SIG-M5 (cell line): ENCODE results near the gene IKBKG.
"Not testable (repeated sequence)": the region's sequence is repeated elsewhere in the genome, so short reads cannot be mapped to it uniquely, and the experiment has no call there.

ENCODE experiments used
- DNase-seq: peaks from one replicate; lab custom pipeline; 2025; lab: John Stamatoyannopoulos, UW

The IKBKG gene

DNA sequence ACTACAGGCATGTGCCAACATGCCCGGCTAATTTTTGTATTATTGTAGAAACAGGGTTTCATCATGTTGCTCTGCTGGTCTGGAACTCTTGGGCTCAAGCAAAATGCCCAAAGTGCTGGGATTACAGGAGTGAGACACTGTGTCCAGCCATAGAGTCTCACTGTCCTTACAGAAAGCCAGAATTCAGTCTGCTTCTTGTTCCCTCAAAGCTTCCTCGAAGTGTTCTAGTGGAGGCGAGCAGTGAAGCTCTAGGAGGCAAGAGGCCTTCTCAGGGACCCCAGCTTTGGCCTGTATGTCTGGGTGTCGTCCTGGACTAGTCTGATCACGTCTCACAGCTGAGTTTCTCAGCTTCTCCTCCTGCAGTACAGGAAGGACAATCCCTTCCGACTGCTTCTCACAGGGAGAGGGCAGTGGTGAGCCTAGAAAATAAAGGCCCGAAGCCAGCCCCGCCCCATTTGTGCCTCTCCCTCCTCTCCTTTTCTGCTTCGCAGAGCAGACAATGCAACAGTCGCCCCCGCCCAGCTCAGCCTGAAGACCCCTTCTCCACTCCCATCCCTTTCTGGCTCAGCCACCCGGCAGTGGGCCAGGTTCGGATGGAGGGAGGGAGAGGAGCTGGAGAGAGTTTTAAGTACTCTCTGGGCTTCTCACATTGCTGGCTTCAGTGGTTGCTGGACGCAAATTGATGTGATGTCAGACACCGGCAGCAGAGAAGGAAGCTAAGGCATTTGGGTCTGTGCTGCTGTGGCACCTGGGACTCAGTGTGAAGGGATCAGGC is 20.3 kb upstream of the IKBKG start:
- DNase-seq, result peak; percentile 2

GRCh38 chrX:154529206-154529612 is 18.2 kb upstream of the IKBKG start:
- DNase-seq, result no peak

DNA sequence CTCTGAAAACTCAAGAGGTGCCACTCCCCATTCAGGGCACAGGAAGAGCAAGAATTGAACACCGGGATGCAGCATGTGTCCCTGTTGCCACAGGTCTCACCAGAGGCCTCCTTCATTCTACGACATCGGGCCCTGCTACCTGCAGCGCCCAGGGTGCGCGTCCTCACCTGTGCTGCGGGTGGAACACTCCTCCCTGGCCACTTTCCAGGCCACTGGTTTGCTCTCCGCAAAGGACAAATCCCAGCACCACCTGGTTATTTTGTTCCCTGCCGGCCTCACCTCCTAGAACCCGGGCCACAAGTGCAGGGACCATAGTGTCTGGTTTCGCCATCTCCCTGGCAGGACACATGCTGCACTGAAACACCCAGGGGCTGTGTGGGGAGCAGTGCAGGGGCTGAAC is 17.1 kb upstream of the IKBKG start:
- DNase-seq, result no peak

GRCh38 chrX:154531626-154532025 is 15.8 kb upstream of the IKBKG start:
- DNase-seq, result no peak

- no peak for DNase-seq
These were observed 14.7 kb upstream of the IKBKG start for GRCh38 chrX:154532690-154533089.

DNA sequence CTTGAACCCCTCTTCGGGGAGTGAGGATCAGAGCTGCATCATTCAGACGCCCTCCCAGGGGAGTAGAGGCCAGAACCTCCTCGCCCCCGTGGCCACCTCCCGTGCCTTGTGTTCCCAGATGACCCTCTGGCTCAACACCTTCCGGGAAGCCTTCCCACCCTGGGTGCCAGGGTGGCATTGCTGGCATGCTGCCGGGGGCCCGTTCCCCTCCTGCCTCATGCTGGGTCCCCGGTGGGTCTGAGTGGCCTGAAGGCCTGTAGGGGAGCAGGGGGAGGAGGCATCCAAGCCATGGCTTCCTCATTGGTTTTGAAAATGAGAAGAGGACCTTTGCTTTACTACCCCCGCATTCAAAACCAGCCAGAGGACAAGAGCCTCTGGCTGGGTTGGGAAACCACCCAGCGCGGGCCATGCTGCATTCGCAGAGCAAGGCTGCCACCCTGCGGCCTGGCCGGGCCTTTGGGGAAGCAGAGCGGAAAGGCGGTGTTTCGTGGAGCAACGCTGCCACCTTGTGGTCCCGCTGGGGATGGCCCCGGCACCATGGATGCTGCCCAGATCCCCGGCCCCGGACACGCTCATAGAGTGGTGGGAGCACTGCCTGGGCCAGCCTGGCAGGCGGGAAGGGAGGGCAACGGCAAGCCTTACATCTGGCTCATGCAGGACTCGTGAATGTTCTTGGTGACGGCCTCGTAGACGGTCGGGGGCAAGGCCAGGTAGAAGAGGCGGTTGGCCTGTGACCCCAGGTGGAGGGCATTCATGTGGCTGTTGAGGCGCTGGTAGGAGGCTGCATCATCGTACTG is 12.7 kb upstream of the IKBKG start:
- DNase-seq, result peak; percentile 19

- no peak for DNase-seq
These were observed 11.5 kb upstream of the IKBKG start for GRCh38 chrX:154535892-154536291.

DNA sequence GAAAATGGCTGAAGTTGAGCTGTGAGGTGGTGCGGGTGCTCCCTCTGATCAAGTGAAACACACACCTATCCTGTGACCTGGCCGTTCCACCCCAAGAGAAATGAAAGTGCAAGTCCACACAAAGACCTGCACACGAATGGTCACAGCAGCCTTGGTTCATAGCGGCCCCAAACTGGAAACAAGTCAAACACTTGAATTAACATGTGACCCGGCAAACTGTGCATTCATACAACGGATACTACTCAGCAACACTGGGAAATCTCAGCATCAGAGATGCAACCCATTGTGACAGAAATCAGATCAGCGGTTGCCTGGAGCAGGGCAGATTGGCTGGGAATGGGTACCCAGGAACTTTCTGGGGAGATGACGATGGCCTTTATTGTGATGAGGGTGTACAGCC is 8.3 kb upstream of the IKBKG start:
- no peak for DNase-seq

DNA sequence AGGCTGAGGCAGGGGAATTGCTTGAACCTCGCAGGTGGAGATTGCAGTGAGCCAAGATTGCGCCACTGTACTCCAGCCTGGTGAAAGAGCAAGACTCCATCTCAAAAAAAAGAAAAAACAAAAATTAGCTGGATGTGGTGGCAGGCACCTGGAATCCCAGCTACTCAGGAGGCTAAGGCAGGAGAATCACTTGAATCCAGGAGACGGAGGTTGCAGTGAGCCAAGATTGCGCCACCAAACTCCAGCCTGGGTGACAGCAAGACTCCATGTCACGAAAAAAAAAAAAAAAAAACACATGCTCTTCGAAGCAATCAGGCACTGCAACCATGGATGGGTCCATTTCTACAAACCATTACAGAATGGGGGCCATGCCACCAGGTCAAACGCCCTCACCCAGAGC is 7.1 kb upstream of the IKBKG start:
- not testable (repeated sequence) for DNase-seq

DNA sequence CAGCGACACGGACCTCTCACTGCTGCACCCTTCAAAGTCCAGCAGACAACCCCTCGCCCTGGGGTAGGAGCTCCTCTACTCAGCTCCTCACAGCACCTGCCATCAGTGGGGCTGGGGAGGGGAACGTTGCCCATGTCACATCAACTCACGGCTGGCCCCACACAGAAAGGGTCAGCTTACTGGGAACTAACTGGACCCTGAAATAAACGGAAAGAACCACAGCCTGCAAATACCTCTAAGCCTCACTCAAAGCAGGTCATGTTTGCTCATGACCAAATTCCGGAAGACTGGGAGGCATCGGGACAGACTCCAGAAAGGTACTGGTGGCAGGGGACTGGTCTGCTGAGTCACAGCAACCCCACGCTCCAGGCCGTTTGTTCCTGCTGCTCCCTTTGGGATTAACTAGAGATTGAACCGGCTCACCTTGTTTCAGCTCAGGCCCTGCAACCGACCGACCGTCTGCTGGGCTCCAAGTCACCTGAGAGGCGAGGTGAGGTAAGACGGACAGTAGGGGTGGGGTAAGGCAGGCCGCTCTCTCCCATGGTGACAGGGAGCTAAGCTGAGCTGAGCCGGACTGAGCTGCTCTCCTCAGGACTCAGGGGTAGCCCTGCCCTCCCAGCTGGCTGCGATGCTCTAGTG is 6.4 kb upstream of the IKBKG start:
- DNase-seq, result no peak

- DNase-seq, result no peak
These were observed 5.9 kb upstream of the IKBKG start for GRCh38 chrX:154541589-154541895.

GRCh38 chrX:154541896-154542722 is 5.3 kb upstream of the IKBKG start:
- no peak for DNase-seq

DNA sequence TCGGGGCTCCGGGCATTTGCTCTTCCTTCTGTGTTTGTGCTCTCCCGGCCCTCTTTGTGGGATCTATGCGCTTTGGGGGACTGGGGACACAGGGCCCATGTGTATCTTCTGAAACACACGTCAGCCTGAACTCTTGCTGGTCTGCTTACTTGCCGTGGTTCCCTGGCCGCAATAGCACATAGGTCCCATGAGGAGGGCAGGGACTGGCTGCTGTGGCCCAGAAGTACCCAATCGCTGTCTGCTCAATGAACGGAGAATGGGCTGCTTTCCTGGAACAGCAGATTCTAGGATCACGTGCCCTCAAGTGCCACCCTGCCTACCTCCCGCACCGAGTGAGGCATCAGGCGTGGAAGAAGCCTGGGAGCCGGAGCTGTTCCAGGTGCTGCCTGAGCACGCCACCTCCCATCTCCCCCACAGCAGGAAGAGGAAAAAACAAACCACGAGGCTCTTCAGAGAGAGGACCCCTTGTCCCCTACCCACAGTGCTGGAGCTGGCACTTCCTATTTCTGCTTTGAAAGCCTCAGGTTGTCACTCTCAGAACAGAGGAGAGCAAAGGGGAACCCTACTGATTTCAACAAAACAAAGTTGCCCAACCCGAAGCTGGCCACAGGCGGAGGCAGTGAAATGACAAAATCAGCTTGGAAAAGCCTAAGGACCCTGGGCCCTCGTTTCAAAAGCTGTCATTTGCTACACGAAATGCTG is 4.5 kb upstream of the IKBKG start:
- peak; percentile 61 for DNase-seq

DNA sequence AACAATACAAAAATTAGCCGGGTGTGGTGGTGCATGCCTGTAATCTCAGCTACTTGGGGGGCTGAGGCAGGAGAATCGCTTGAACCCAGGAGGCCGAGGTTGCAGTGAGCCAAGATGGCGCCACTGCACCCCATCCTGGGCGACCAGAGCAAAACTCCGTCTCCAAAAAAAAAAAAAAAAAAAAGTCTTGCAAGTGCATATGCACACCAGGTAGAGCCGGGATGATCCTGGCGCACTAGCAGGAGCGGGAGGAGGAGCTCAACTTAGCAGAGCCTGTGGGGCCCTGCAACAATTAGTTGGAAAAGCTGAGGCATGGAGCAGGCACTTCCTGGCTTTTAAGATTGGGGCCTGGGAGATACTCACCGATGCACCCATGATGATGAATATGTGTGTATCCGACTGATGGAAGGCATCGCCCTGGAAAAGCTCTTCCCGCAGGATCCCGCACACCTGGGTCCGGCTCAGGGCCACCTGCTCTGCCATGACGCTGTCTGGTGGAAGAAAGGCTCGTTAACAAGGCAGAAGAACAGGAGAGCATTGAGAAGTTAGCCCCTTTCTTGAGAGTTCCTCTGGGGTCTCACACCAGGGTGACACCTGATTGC is 1.6 kb upstream of the IKBKG start:
- no peak for DNase-seq

- DNase-seq, result no peak
These were observed 821 bp upstream of the IKBKG start, which contains the start of gene G6PD for GRCh38 chrX:154546354-154547244. TSS of gene G6PD (minus strand) at chrX:154546846. CDS start at chrX:154546155, 691 bp downstream.

GRCh38 chrX:154548028-154548316 is 552 bp downstream of the IKBKG start:
- no peak for DNase-seq

GRCh38 chrX:154549766-154550165 is 2.3 kb downstream of the IKBKG start:
- no peak for DNase-seq

- not testable (repeated sequence) for DNase-seq
These were observed 4.8 kb downstream of the IKBKG start for GRCh38 chrX:154552112-154552806.

DNA sequence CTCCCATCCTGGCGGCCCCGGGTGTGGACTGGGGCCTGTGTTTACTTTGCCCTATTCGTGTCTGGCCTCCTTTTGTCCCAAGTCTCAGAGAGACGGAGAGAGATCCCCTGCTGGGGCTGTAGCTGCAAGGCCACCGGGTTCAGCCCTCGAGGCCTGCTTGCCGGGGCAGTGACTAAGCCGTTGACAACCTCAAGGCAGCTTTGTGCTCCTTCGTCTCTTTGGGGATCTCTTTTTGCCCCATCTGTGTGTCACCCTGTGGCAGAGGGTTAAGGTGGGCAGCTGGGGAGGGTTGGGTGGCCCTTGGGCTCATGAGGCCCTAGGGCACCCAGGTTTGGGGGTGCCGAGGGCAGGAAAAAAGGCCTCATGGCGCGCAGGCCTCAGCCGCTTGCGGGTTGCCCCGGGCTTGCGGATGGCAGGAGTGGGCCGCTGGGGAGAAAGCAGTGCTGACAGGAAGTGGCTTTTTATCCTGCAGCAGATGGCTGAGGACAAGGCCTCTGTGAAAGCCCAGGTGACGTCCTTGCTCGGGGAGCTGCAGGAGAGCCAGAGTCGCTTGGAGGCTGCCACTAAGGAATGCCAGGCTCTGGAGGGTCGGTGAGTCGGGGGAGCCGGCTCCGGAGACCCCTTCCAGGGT is 10.8 kb downstream of the IKBKG start:
- DNase-seq, result not testable (repeated sequence)
